GM12872 (cell line): ENCODE results near the gene ABHD15.
A peak's percentile ranks its signal among the peaks of the same experiment; 100 is the strongest.

ENCODE experiments used
- TF ChIP-seq, protein P1 (sequence below): IDR thresholded peaks from 3 replicates; pipeline ENCODE4 v1.5.1; 2011; ENCODE audit warnings: low read depth, mild to moderate bottlenecking, low read length, moderate library complexity; ENCODE audit not compliant: insufficient read depth

Gene ABHD15

DNA sequence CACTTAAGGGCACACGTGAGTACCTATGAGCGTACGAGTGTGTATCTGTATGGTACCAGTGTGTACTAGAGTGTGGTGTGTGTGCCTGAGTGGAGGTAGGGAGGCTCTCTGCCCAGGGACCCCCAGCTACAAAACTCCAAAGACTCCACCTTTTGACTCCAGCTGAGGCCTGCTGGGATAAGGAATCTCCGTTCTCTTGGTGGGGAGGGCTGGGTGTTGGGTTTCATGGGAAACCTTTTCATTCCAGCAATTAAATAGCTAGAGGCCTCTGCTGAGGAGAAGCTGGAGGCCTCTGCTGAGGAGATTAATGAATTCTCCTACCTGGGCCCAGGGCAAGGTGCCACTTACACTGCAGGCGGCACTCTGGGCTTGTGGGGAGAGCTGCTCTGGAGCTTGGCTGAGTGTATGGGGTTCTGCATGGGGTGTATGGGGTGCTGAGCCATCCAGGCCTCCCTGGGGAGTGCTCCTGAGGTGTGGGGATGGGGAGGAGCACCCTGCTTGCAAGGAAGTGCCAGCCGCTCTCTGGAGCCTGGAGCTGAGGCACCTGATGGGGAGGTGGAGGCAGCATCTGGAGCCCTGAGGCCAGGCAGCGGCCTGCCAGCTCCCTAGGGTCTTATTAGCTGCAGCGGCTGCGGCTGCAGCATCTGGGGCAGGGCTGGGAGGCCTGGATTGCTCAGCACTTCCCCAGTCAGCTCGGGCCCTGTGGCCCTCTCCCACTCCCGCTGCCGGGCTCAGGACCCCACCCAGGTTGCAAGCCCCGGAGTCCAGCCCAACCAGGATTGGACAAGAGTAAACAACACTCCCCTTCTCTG, 30.7 kb upstream of the ABHD15 start:
- TF ChIP-seq, protein P1, sequence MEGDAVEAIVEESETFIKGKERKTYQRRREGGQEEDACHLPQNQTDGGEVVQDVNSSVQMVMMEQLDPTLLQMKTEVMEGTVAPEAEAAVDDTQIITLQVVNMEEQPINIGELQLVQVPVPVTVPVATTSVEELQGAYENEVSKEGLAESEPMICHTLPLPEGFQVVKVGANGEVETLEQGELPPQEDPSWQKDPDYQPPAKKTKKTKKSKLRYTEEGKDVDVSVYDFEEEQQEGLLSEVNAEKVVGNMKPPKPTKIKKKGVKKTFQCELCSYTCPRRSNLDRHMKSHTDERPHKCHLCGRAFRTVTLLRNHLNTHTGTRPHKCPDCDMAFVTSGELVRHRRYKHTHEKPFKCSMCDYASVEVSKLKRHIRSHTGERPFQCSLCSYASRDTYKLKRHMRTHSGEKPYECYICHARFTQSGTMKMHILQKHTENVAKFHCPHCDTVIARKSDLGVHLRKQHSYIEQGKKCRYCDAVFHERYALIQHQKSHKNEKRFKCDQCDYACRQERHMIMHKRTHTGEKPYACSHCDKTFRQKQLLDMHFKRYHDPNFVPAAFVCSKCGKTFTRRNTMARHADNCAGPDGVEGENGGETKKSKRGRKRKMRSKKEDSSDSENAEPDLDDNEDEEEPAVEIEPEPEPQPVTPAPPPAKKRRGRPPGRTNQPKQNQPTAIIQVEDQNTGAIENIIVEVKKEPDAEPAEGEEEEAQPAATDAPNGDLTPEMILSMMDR = no peak

DNA sequence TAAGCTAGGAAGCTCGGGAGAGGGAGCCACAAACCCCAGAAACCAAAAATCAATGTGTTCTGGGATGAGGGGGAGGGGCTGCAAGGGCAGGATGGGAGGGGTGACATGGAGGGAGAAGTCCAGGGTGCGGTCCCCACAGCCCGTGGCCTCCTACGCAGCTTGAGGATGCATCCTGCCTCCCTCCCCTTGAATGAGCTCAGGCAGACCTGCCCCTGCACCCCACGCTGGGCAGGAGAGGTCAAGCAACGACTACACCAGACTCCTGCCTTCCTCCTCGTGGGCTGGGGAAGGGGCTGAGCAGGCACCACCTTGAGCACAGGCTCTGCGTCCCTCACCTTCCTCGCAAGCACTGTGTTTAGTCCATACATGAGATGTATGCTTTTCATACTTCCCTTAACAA, 30.0 kb upstream of the ABHD15 start:
- TF ChIP-seq, protein P1 = no peak

DNA sequence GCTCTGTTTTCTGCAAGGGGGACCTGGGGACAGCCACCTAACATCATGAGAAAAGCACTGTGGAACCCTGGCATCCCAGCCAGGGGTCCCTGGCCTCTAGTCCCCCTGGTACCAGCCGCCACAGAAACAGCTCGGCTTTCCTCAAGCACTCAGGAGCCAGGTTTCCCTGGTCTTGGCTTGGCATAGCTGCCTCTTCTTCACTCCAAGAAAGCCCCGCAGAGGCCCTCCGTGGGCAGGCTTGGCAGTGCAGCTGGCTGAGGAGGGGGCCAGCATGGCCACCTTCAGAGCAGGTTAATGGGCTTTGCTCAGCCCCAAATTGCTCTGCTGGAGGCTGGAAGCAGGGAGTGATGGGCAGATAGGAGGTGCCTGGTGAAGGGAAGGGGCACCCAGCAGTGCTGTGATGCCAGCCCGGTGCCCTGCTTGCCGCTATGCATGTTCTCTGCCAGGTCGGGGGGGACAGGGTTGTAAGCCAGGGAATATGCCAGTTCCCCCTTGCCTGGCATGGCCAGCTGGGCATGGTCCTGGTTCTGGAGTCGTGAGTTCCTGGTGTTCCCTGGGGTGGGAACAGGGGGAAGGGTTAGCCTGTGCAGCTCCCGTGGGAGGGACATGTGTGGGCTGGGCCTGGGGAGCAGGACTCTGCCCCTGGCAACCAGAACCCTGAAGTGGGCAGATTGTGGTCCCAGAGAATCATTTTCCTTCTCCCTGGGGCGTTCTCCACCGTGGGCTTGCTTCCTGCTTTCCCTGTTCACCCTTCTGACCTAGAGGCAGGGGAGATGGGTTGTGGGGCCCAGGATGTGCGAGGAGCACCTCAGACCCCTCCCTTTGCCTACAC, 29.3 kb upstream of the ABHD15 start:
- TF ChIP-seq, protein P1 = no peak

DNA sequence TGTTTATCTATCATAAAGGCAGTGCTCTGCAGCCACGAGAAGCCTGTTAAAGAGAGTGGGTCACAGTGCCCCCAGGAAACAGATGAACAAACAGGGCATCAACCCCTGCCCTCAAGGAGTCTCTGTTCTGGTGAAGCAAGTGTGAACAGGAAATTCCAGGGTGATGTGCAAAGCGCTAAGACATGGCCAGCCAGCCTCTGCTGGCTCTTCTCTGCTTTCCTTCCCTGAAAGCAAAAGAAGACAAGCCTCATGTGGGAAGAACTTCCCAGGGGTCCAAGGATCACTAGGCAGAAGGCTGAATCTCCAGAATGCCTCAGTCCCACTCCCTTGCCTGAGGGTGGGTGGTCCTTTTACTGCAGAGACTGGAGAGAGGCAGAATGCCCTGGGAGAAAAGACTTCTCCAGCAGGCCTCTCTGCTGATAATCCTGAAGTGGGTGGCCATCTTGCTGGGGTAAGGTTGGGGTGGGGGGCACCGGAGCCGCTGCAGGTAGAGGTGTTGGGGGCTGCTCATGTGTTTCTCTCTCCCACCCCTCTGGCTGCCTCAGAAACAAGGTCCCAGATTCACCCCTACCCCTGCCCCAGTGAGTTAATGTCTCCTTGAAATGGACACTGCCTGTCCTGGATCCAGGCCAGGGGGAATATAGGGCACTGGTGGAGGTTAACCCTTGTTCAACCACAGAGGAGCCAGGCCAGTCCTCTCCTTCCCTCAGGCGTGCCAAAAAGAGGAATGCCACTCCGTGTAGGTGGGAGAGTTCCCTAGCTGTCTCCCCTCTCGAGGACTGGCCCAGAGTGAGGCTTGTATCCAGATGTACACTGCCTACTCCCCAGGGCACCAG, 28.5 kb upstream of the ABHD15 start:
- TF ChIP-seq, protein P1 = no peak

DNA sequence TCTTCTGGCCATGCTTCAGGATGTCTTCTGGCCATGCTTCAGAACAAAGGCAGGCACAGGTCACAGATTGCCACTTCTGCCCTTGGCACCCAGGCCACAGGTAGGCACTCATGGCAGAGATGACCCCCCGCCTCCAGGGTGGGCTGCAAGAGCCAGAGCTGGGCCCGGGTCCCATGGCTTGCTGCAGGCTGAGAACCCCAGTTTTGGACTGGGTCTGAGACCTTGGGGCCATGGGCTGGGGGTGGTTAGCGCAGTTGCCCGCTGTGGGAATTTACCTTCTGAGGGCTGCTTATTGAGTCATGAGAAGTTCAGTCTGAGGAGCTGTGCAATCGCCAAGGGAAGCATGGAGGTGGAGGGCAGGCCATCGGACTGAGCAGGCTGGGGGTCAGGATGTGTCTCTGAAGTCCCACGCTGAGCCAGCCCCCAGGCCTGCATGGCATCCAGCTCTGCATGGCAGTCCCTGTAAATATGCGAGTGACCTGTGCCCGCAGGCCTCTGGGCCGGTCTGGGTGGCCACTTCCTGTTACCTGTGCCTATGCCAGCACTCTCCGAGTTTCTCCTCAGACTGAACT, 27.8 kb upstream of the ABHD15 start:
- TF ChIP-seq, protein P1 = no peak

DNA sequence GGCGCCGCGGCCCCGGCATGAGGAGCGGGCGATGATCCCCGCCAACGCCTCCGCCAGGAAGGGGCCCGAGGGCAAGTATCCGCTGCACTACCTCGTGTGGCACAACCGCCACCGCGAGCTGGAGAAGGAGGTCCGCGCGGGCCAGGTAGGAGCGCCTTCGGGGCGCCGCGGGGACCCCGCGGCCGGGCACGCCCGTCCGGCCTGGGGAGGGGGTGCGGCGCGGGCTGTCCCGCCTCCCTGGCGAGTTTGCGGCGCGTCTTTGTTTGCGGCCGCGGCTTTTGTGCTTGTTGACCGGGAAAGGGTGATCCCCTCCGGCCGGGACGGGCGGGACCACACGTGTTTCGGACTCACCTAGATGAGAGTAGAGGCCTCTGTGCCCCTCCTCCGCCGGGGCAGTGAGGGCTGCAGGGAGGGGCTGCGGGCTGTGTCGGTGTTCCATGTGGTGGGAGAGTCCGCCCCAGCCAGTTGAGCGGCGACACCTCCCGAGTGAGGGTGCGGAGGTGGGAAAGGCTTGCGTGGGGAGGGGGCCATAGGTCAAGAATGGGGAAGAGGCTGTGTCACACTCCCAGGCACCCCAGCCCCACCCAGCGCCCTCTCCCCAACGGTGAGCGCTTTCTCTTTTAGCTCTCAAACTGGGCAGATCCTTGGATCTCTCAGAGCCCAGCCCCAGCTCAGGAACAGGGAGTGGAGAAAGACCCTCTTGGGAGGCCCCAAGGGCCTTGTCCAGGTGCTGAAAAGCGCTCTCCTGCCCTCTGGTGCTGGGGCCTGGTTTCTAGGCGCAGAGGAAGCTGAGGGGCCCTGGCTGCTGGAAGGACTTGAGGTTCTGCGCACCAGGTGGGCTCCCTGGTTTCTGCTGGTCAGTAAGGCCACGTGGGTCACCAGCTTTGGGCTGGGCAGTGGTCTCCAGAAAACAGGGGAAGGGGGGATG, 27.0 kb upstream of the ABHD15 start:
- TF ChIP-seq, protein P1 = peak; percentile 39; the same call in 1 of the 3 replicates
